Kasumi-1 (cell line): ENCODE measurements around the gene MLLT10.

Experiments used
- DNase-seq, 2 experiments: peaks; one replicate each; lab custom pipeline; 2025; lab: John Stamatoyannopoulos, UW

Gene MLLT10

GRCh38 chr10:21634599-21635365 lies 100.8 kb downstream of the MLLT10 start:
- no peak for DNase-seq

- DNase-seq: no peak
Measured at GRCh38 chr10:21637795-21638194, 103.8 kb downstream of the MLLT10 start.

DNA sequence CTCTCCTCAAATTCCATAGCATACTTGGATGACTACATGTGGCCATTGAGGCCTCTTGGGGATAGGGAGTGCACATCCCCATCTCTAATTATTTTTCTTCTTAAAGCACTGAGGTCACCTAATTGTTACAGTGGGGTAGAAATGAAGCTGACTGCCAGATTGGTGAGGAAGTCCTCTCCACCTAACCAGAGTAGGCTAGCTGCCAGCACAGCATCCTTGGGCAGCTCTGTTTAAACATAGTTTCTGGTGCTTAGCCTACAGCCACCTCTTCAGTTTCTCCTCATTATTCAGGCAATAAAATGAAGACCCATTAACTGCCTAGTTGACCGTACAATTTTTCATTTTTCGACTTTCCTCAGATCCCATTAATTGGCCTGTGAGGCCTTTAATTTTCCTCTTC lies 104.6 kb downstream of the MLLT10 start:
- DNase-seq: no peak

DNA sequence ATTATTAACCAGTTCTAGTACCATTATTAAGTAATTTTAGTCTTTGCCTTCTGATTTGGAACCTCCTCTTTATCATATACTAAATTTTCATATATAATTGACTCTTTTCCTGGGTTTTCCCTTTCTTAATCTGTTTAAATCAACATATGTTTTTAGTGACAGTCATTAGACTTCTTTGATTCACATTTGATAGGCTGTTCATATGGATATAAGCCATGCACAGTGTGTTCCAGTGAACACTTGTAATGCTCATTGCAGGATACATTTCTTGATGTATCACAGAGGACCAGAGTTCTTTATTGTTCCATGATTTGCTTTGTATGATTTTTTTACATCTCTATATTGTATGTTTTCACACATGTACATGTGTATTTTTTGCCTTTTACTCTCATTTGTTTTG lies 114.0 kb downstream of the MLLT10 start:
- DNase-seq: no peak

DNA sequence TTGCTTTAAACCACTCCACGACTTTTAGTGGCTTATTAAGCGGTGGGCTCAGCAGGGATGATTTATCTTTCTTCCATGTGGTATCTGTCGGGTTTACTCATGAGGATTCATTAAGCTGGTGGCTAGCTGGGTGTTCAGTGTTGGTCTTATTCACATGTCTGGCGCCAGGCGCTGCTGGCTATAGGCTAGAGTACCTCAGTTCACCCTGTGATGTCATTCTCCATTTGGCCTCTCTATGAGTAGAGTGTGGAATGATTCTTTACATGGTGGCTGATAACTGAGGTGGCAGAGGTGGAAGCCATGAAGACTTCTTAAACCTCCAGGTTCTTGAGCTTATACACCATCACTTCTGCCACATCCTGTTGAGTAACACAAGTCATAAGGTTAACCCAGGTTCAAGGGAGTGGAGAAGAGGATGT lies 115.4 kb downstream of the MLLT10 start:
- no peak for DNase-seq

- no peak for DNase-seq
Measured at GRCh38 chr10:21650353-21650752, 116.3 kb downstream of the MLLT10 start.

GRCh38 chr10:21655236-21655635 lies 121.2 kb downstream of the MLLT10 start:
- DNase-seq: no peak

DNA sequence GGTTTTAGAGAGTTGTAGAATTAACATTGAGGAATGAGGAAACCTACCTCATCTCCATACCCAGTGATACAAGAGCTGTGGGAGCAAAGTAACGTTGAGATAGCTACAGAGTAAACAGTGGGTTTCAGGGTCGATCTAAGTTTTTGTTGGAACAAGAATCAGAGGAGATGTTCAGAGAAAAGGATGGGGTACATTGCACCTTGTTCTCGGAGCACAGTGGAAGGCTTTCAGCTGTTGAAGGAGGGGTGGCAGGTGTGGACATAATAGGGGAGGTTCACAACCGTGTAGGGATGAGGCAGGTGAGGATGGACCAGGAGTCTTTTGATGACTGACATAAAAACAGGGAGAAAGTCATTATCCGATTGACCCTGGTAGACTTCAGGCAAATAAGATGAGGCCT lies 121.7 kb downstream of the MLLT10 start:
- DNase-seq: no peak

DNA sequence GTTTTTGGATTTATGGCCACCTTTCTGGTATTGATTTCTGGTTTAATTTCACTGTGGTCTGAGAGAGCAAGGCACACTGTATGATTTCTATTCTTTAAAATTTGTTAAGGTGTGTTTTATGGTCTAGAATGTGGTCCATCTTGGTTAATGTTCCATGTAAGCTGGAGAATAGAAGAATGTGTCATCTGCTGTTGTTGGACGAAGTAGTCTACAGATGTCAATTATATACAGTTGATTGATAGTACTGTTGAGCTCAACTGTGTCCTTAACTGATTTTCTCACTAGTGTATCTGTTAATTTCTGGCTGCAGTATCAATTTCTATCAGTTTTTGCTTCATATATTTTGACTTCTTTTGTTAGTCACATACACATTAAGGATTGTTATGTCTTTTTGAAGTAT lies 127.1 kb downstream of the MLLT10 start:
- no peak for DNase-seq

GRCh38 chr10:21661935-21662334 lies 127.9 kb downstream of the MLLT10 start:
- no peak for DNase-seq

- no peak for DNase-seq
Measured at GRCh38 chr10:21662635-21663034, 128.6 kb downstream of the MLLT10 start.

DNA sequence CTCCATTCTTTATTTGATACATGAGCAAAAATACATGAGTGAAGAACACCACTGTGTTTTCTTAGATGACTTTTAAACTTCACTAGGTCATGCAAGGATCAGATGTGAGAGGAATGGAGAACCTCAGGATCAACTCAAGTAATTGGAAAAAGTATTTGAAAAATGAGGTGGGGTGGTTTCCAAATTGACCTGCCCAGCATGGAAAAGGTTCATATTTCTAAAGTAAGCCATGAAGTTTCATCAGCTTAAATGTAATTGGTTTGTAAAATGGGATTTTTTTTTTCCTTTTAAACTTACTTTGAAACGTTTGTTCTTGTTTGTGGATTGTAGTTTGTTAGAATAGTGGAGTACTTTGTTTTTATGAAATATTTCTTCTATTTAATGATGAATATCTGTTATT lies 134.8 kb downstream of the MLLT10 start:
- DNase-seq: no peak

DNA sequence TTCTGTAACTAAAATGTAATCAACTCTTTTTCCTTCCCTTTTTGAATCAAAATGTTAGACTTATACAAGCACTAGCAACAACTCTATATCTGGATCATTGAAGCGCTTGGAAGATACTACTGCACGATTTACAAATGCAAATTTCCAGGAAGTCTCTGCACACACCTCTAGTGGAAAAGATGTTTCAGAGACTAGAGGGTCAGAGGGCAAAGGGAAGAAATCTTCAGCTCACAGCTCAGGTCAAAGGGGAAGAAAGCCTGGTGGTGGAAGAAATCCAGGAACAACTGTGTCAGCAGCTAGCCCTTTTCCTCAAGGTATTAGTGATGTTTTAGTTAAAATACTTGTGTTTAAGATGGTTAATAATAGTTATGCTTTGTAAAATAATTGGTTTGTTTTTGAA lies 136.4 kb downstream of the MLLT10 start:
- no peak for DNase-seq

DNA sequence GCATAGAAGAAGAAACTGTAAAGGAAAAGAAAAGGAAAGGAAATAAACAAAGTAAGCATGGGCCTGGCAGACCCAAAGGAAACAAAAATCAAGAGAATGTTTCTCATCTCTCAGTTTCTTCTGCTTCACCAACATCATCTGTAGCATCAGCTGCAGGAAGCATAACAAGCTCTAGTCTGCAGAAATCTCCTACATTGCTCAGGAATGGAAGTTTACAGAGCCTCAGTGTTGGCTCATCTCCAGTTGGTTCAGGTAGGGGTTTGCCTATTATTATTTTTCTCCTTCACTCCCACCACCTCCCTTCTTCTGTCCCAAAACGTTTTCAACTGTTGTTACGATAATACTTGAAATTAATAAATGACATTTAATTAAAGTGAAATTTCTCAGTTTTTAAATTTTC lies 139.6 kb downstream of the MLLT10 start:
- DNase-seq: no peak

GRCh38 chr10:21675157-21675796 lies 141.2 kb downstream of the MLLT10 start:
- peak; percentile 79 for DNase-seq

- DNase-seq: no peak
Measured at GRCh38 chr10:21677551-21677950, 143.5 kb downstream of the MLLT10 start.

GRCh38 chr10:21681156-21681555 lies 147.1 kb downstream of the MLLT10 start:
- DNase-seq: no peak

GRCh38 chr10:21687266-21688008 lies 153.4 kb downstream of the MLLT10 start:
- DNase-seq: no peak

- DNase-seq: no peak
Measured at GRCh38 chr10:21688009-21688332, 153.9 kb downstream of the MLLT10 start.

DNA sequence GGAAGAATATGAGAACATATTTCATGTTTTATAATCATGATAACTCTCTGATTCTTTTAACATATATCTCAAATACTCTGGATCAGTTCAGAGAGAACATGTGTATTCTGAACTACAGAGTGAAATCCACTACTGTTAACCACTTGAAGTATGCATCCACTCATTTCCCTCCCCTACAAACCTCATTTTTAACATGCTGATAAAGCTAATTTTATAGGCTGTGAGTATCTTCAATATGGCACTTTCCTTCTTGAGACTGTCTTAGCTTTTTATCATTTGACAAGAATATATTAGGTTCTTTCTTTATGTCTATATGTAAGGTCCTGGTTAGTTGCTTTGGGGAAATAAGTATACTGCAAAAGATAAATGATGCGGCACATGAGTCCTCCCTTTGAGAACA lies 154.8 kb downstream of the MLLT10 start:
- no peak for DNase-seq

- DNase-seq: no peak
Measured at GRCh38 chr10:21689881-21690280, 155.8 kb downstream of the MLLT10 start.

GRCh38 chr10:21692916-21693315 lies 158.9 kb downstream of the MLLT10 start:
- no peak for DNase-seq

DNA sequence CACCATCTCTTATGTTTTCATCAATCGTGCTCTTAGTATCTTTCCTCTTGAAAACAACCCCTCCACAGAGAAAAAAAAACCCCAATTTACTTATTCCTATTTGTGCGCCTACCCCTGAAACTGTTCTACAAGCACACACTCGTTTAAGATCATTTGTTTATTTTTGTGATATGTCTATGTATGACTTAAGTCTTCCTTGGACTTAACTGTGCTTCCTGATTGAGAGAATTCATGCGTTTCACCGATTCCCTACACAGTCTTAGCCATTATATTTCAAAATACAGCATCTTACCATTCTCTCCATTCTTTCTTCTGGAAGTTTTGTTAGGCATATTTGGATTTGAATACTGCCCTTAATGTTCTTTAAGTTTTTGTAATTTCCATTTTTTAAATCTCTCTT lies 159.4 kb downstream of the MLLT10 start:
- no peak for DNase-seq
